GM19395 (cell line): ENCODE measurements around the gene GNG5.
"Not testable (repeated sequence)": the region's sequence is repeated elsewhere in the genome, so short reads cannot be mapped to it uniquely, and the experiment has no call there.

ENCODE experiments used
- ATAC-seq: cut with Tn5 transposase; IDR thresholded peaks from one replicate; pipeline ENCODE4 v1.9.1; 2021; ENCODE audit warnings: mild to moderate bottlenecking, moderate library complexity; ENCODE audit not compliant: unreplicated experiment

GNG5 gene

DNA sequence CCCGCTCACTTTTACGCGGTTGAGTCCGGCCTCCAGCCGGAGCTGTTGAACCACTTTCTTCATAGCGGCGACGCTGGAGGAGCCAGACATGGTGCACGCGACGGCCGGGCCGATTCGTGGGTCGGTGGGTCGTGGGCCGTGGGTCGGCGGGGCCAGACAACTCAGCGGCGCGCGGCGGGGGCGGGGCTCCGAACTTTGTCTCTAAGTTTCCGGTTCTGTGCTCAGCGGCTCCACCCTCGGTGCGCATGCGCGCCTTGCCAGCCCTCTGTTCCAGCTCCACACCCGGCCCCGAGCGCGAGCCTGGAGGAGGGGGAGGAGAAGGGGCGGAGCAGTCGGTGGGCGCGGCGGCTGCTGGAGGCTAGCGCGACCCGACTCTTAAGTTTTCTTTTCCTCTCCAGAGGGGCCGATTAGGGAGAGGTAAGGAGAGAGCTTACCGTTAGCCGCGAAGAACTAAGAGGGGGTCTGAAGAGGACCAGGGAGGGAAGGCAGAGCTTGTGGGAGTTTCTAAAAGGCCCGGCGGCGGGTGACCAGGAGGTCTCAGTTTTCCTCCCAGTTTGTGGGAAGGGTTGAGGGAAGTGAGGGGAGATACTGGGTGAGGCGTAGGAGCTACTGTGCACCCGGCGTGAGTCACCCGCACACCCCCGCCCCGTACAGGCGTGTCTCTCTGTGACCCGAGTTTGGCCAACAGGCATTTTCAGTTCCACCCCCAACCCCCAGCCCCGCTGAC lies at the start of gene GNG5, which contains the start of gene SPATA1:
Gene GNG5, minus strand, starts transcription at position 580 of the 727 bp plus-strand sequence. Its CDS starts 490 bp downstream, at position 90.
Gene SPATA1, plus strand, starts transcription at position 385 of the 727 bp plus-strand sequence. CDS start 9,974 bp downstream, outside the sequence.
- peak; percentile 84 for ATAC-seq

- ATAC-seq, result no peak
These were observed 44.4 kb upstream of the GNG5 start for GRCh38 chr1:84550826-84551225.

GRCh38 chr1:84541679-84542078 lies 35.3 kb upstream of the GNG5 start:
- ATAC-seq, result no peak

DNA sequence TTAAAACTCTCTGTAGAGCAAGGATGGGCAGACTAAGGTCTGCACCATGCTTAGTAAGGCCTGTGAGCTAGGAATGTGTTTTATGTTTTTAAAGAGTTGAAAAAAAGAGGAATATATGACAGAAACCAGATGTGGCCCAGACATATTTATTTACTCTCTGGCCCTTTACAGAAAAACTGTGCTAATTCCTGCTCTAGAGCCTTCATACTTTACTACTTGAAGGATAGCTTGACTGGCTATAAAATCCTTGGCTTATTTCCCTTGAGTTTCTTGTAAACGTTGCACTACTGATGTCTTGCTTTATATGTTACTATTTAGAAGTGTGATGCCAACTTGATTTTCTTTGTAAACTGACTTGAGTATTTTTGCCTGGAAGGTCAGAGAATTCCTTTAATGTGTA lies 34.4 kb upstream of the GNG5 start:
- ATAC-seq, result no peak

- no peak for ATAC-seq
These were observed 33.6 kb upstream of the GNG5 start for GRCh38 chr1:84539972-84540371.

- ATAC-seq, result peak; percentile 82
These were observed 32.2 kb upstream of the GNG5 start for GRCh38 chr1:84538599-84538998.

DNA sequence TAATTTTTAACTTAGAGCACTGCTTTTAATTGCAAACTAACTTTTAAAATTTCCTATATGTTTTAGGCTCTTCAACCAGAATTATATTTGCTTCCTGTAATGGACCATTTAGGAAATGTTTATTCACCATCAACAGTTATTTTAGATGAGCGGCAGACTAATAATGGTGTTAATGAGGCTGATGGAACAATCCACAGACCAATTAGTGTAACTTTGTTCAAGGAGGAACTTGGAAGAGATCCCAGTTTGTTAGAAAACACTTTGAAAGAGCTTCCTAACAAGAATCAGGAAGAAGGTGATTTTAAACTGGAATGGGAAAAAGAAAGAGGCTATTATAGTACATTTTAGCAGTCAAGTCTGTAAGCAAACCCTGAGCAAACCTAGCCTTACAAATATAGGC lies 19.4 kb upstream of the GNG5 start:
- no peak for ATAC-seq

DNA sequence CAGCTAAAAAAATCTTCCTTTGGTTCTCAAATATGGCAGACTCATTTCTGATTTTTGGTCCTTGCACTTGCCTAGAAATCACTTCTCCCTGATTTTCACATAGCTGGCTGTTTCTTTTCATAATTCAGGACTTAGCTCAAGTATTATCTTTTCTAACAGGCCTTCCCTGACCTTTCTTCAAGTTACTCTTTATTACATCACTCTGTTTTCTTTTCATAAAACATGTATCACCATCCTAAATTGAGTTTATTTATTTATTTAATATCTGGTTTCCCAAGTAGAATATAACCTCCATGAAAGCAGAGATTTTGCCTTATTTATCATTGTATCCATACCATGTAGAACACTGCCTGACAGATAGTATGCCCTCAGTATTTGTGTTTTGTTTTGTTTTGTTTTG lies 18.2 kb upstream of the GNG5 start:
- ATAC-seq, result no peak

DNA sequence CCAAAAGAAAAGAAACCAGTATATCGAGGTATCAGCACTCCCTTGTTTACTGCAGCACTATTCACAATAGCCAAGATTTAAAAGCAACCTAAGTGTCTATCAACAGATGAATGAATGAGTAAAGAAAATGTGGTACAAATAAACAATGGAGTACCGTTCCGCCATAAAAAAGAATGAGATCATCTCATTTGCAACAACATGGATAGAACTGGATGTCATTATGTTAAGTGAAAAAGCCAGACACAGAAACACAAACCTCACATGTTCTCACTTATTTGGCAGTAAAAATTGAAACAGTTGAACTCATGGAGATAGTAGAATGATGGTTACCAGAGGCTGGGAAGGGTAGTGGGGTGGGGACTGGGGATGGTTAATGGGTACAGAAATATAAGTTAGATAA lies 4.3 kb upstream of the GNG5 start:
- ATAC-seq, result no peak

DNA sequence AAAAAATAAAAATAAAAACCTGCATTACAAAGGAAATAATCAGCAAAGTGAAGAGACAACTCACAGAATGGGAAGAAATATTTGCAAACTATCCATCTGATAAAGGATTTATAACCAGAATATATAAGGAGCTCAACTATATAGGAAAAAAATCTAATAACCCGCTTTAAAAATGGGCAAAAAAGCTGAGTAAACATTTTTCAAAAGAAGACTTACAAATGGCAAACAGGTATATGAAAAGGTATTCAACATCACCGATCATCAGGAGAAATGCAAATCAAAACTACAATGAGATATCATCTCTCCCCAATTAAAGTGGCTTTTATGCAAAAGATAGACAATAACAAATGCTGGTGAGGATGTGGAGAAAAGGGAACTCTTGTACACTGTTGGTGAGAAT lies 3.8 kb upstream of the GNG5 start:
- ATAC-seq, result no peak

- no peak for ATAC-seq
These were observed 2.6 kb upstream of the GNG5 start for GRCh38 chr1:84509029-84509428.

DNA sequence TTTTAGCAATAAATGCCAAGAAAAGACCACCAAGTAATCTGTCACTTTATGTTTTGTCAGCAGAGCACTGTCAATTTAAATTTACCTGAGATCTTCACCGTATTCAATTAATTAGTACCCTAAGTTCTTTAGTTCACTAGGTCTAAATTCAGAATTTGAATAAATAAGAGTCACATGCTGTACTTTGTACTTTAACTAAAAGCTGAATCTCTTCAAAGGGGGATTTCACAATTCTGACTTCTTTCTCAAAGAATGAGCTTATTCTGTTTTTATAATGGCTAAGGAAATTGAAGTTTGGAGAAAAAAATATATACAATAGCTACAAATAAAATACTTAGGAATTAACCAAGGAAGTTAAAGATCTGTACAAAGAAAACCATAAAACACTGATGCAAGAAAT lies 2.1 kb upstream of the GNG5 start:
- no peak for ATAC-seq

- ATAC-seq, result not testable (repeated sequence)
These were observed 1.5 kb upstream of the GNG5 start for GRCh38 chr1:84507887-84508286.

- ATAC-seq, result no peak
These were observed 510 bp upstream of the GNG5 start for GRCh38 chr1:84506729-84507453.

GRCh38 chr1:84505493-84506001 lies 834 bp downstream of the GNG5 start:
- ATAC-seq, result peak; percentile 40

- no peak for ATAC-seq
These were observed 1.5 kb downstream of the GNG5 start for GRCh38 chr1:84504580-84505492.

GRCh38 chr1:84502927-84503326 lies 3.5 kb downstream of the GNG5 start:
- no peak for ATAC-seq

GRCh38 chr1:84497631-84498275 lies 8.6 kb downstream of the GNG5 start:
- ATAC-seq, result no peak

GRCh38 chr1:84496498-84496897 lies 9.9 kb downstream of the GNG5 start:
- ATAC-seq, result no peak

DNA sequence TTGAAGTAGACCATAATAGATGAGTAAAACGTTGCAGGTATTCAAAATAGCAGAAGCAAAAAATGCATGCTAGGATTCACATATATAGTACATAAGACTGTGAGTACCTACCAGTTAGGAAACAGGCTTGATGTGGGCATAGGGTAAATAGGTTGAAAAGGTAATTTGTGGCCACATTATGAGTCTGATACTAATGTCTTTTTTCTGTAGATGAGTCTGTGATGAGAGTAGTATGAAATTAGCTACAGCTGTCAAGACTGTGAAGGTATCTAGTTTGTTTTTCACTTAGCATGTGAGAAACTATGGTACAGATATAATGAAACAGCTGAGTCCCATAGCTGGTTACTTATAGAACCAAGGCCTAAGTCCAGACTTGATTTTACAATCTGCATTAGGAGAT lies 12.6 kb downstream of the GNG5 start:
- no peak for ATAC-seq

- no peak for ATAC-seq
These were observed 13.7 kb downstream of the GNG5 start for GRCh38 chr1:84492726-84493125.
